Amygdala (tissue), 56 donors: ENCODE measurements around the gene PIK3IP1.
"Not testable (repeated sequence)": the region's sequence is repeated elsewhere in the genome, so short reads cannot be mapped to it uniquely, and the experiment has no call there.

Source experiments
- DNase-seq, 56 donors: peaks; one replicate each; lab custom pipeline; 2025; lab: John Stamatoyannopoulos, UW

PIK3IP1 gene

DNA sequence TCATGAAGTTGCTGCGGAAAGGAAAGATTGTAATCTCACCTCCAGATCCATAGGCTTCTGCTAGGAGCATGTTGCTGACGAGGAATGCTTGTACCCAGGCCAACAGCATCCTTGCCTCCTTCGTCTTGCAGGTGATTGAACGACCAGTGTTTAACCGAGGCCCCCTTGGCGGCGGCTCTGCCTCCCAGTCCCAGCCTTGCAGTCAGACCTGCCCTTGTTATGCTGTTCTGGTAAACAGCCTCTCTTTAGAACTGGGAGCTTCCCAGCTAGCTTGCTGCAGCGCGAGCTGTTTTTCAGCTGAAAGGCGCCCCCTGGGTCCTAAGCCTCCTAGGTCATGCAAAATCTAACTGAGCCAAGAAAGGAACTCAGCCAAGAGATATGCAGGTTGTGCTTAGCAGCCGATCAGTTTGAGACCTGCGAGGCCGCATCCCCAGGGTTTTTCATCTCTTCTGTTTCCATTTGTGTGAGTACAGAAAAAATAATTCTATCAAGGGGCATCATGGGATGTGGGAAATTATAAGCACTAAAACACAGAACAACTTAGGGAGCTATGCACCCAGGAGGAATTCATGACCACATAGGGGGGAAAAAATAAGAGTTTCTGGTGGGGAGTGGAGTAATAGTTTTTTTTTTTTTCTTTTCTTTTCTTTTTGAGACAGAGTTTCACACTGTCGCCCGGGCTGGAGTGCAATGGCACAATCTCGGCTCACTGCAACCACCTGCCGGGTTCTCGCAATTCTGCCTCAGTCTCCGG is at the start of gene PIK3IP1:
PIK3IP1 (minus strand) TSS at position 253 of the 754 bp plus-strand sequence; CDS start at position 109, 144 bp downstream.
- peak in 55 of 56 donors; percentile 31 to 94 (median 84) for DNase-seq

GRCh38 chr22:31341386-31342088 is 49.2 kb upstream of the PIK3IP1 start:
- no peak for DNase-seq

- DNase-seq: no peak
Measured at GRCh38 chr22:31340765-31341247, 48.5 kb upstream of the PIK3IP1 start.

GRCh38 chr22:31340360-31340759 is 48.1 kb upstream of the PIK3IP1 start:
- no peak for DNase-seq

DNA sequence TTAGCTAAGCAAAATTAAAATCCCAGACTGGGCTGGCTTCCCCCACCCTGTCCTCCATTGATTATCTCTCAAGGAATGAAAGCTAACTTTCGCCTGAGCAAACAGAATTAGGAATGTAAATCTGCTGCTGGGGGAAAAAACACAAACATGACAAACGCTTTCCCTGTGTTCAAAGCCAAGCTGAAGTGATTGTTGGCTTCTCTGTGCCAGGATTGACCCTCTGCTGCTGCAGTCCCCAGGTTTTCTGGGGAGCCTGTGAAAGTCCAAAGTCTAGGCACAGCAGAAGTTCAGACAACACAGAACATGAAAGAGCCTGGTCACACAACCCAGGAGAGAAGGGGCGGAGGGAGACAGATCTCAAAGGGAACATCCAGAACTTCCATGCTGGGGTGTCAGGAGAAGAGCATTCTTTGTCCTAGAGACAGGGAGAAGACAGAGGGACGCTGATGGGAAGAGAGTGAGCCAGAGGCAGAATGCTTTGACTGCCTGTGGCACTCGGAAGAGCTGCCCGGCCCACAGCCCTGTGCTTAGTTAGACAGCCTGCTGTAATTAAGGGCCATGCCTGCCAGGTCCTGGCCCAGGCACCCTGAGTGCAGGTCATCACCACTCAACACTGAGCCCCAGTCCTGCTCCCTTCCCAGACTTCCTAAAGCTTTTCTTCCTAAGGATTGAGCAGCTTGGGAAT is 47.0 kb upstream of the PIK3IP1 start:
- no peak for DNase-seq

DNA sequence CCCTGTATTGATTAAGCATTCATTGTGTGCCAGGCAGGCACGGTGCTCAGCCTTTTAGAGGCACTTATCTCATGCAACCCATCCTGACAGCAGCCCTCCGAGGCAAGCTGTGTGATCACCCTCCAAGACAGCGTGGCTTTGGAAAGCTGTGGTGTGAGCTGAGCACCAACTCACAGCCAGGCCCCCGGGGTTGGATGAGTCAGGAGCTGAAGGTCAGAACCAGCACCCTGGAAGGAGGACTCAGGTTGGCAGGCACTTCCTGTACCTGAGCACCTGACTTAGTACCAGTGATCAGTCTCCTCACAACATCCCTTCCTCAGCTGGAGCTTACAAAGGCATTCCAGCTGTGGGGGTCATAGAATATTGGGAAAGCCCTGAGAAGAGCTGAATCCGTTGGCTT is 44.9 kb upstream of the PIK3IP1 start:
- no peak for DNase-seq

DNA sequence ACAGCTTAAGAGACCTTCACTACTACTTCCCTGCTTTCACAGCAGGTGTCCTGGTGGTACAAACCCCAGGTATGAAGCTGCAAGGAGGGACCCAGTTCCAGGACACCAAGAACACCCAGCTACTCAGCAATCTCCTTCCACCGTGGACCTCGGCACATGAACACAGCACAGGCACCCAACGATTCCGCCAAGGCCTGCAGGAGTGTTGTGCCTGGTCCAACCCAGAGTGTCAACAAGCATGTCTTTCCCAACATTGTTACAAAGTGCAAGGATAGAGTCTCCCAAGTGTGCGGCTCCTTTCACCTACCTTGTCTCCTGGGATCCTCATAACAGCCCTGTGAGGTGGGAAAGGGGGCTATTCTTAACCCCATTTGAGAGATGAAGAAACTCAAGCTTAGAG is 42.0 kb upstream of the PIK3IP1 start:
- no peak for DNase-seq

GRCh38 chr22:31333641-31334040 is 41.4 kb upstream of the PIK3IP1 start:
- DNase-seq: peak in 9 of 56 donors; percentile 14 to 57 (median 27)

- no peak for DNase-seq
Measured at GRCh38 chr22:31332886-31333285, 40.6 kb upstream of the PIK3IP1 start.

GRCh38 chr22:31332010-31332409 is 39.7 kb upstream of the PIK3IP1 start:
- peak in 11 of 56 donors; percentile 16 to 60 (median 31) for DNase-seq

DNA sequence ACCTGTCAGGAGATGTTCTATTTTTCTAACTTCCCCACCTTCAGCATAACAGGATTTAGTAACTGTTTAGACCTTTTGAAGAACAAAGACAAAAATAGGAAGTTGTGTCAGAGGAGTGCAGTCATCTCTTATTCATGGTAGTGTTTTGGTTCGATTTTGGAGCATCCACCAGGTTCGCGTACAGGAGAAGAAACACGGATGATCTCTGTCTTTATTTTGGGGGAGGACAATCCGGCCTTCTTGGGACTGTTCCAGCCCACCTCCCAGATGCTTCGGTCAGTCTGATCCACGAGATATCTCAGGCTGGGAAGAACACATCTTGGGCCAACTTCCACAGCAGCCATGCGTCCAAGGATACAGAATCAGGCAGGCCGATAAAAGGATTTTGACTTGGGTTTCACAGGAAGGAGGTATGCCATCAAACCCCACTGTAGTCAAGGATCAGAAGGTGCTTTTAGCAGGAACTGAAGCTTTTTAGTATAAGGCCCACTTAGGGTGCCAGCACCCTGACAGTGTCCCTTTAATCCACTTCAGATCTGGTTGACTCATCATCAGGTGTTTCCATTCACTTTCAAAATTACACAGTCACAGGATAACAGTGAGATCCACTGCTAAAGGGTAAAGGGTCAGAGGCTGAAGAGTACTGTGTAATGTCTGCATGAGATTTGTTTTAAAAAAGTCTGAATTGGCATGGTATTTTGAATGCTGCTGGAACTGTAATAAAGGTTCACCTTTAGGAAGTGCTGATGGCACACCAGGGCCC is 37.3 kb upstream of the PIK3IP1 start:
- DNase-seq: no peak

DNA sequence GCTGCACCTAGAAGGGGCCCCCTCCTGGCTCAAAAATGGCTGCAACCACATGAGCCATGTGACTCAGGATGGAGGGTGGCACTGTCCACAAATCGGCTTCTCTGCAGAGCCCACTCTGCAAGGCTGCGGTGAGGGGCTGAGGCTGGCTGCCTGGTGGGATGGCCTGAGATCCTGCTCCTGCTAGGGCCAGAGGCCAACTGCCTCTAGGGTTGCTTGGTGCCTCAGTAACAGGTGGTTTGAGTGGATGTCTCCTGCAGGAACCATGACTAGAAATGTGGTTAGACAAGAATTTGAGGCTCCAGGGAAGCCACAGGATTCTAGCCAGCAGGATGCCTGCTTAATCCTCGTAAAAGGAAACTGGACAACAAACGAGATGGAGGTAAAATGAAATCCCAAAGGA is 36.7 kb upstream of the PIK3IP1 start:
- DNase-seq: no peak

GRCh38 chr22:31328544-31328960 is 36.3 kb upstream of the PIK3IP1 start:
- no peak for DNase-seq

GRCh38 chr22:31327806-31328543 is 35.7 kb upstream of the PIK3IP1 start:
- no peak for DNase-seq

GRCh38 chr22:31326877-31327276 is 34.6 kb upstream of the PIK3IP1 start:
- DNase-seq: no peak

GRCh38 chr22:31323578-31324550 is 31.6 kb upstream of the PIK3IP1 start:
- no peak for DNase-seq

- peak in 15 of 56 donors; percentile 12 to 48 (median 24) for DNase-seq
Measured at GRCh38 chr22:31321421-31321820, 29.1 kb upstream of the PIK3IP1 start.

DNA sequence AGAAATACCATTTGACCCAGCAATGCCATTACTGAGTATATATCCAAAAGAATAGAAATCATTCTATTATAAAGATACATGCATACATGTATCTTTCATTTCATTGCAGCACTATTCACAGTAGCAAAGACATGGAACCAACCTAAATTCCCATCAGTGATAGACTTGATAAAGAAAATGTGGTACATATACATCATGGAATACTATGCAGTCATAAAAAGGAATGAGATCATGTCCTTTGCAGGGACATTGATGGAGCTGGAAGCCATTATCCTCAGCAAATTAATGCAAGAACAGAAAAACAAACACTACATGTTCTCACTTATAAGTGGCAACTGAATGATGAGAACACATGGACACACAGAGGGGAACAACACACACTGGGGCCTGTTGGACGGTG is 21.9 kb upstream of the PIK3IP1 start:
- DNase-seq: not testable (repeated sequence)
